K562 (cell line): ENCODE measurements around the gene PSMA2. TPM values are rescaled to one million over a fixed set of nuclear protein-coding genes. Genes with fewer than 3 reads are reported as not detected.

Experiments
- BCOR ChIP-seq: fragments of 450-650 bp; IDR thresholded peaks from 2 replicates; pipeline ENCODE4 v1.6.1; 2016
- BRD9 ChIP-seq: fragments of 450-650 bp; IDR thresholded peaks from 2 replicates; pipeline ENCODE4 v1.6.1; 2018; ENCODE audit warnings: low read depth; ENCODE audit not compliant: partially characterized antibody
- ELK3 ChIP-seq: fragments of 450-650 bp; formaldehyde crosslinking; IDR thresholded peaks from 2 replicates; pipeline ENCODE4 v1.4.0; 2020; ENCODE audit warnings: mild to moderate bottlenecking
- ESRRA ChIP-seq: fragments of 450-650 bp; IDR thresholded peaks from 2 replicates; pipeline ENCODE4 v1.6.1; 2014; ENCODE audit warnings: low read depth, mild to moderate bottlenecking, moderate library complexity, borderline replicate concordance
- ETS2 ChIP-seq: IDR thresholded peaks from 2 replicates; pipeline ENCODE4 v1.6.1; 2016; ENCODE audit warnings: borderline replicate concordance, missing genetic modification characterization, mild to moderate bottlenecking, moderate library complexity, missing compliant biosample characterization; ENCODE audit not compliant: poor library complexity, severe bottlenecking
- FIP1L1 ChIP-seq: fragments of 200-400 bp; formaldehyde crosslinking; IDR thresholded peaks from 2 replicates; pipeline ENCODE4 v1.6.1; 2018; ENCODE audit warnings: mild to moderate bottlenecking, low read depth, low read length; ENCODE audit not compliant: poor library complexity, severe bottlenecking
- HDAC1 ChIP-seq, 2 experiments: fragments of 450-650 bp; IDR thresholded peaks; 2 replicates each; pipeline ENCODE4 v1.6.1; 2016 to 2017; ENCODE audit warnings: inconsistent platforms in 1 of 2, mild to moderate bottlenecking in 1 of 2, moderate library complexity in 1 of 2
- HDGF ChIP-seq: fragments of 450-650 bp; IDR thresholded peaks from 2 replicates; pipeline ENCODE4 v1.6.1; 2016
- HNRNPUL1 ChIP-seq: fragments of 200-400 bp; formaldehyde crosslinking; IDR thresholded peaks from 2 replicates; pipeline ENCODE4 v1.6.1; 2017; ENCODE audit warnings: low read length
- IFI16 ChIP-seq: fragments of 250-450 bp; sonication (Bioruptor Pico); IDR thresholded peaks from 2 replicates; pipeline ENCODE4 v2.1.2; 2022; ENCODE audit warnings: mild to moderate bottlenecking, inconsistent platforms
- KDM2B ChIP-seq: fragments of 250-450 bp; sonication (Bioruptor Pico); IDR thresholded peaks from 2 replicates; pipeline ENCODE4 v1.8.0; 2021; ENCODE audit warnings: mild to moderate bottlenecking, moderate library complexity
- PHF8 ChIP-seq: fragments of 200-600 bp; sonication (generic); IDR thresholded peaks from 2 replicates; pipeline ENCODE4 v1.6.1; 2012; ENCODE audit warnings: mixed run types, mild to moderate bottlenecking, inconsistent platforms, low read length, moderate library complexity, borderline replicate concordance
- PML ChIP-seq: IDR thresholded peaks from 2 replicates; pipeline ENCODE4 v1.6.1; 2012; ENCODE audit warnings: low read length, inconsistent platforms
- SMARCA4 ChIP-seq: fragments of 450-650 bp; IDR thresholded peaks from 2 replicates; pipeline ENCODE4 v1.6.1; 2016
- SNRNP70 ChIP-seq: fragments of 200-400 bp; formaldehyde crosslinking; optimal IDR thresholded peaks from 2 replicates; pipeline ENCODE3; 2017; ENCODE audit warnings: low read depth, low read length
- SUPT5H ChIP-seq: fragments of 450-650 bp; IDR thresholded peaks from 2 replicates; pipeline ENCODE4 v1.6.1; 2016
- TAF1 ChIP-seq: IDR thresholded peaks from 2 replicates; pipeline ENCODE4 v1.6.1; 2011; ENCODE audit warnings: mild to moderate bottlenecking, low read length, moderate library complexity; ENCODE audit not compliant: insufficient read depth, control insufficient read depth, severe bottlenecking; ENCODE audit errors: extremely low read depth
- TCF3 ChIP-seq: sonication (generic); formaldehyde crosslinking; IDR thresholded peaks from 2 replicates; pipeline ENCODE4 v1.4.0; 2020; ENCODE audit warnings: mild to moderate bottlenecking, missing genetic modification reagents
- YY1 ChIP-seq, 3 experiments: IDR thresholded peaks; 2 replicates each; pipeline ENCODE4 v1.6.1; 2011; ENCODE audit warnings: low read length in 2 of 3, mild to moderate bottlenecking in 2 of 3, moderate library complexity in 2 of 3, borderline replicate concordance in 1 of 3, control low read depth in 1 of 3, low read depth in 1 of 3; ENCODE audit not compliant: insufficient read depth in 3 of 3, insufficient replicate concordance in 2 of 3, control insufficient read depth in 1 of 3, insufficient read length in 1 of 3; ENCODE audit errors: extremely low read depth in 1 of 3
- ZNF12 ChIP-seq: sonication (generic); formaldehyde crosslinking; IDR thresholded peaks from 2 replicates; pipeline ENCODE4 v1.4.0; 2020; ENCODE audit warnings: mild to moderate bottlenecking, missing genetic modification reagents
- ZNF449 ChIP-seq: fragments of 250-450 bp; sonication (Bioruptor Pico); IDR thresholded peaks from 2 replicates; pipeline ENCODE4 v1.8.0; 2022; ENCODE audit warnings: moderate library complexity, mild to moderate bottlenecking, inconsistent platforms
- ZNF766 ChIP-seq: fragments of 200-800 bp; sonication (Bioruptor generic); conservative IDR thresholded peaks from 2 replicates; pipeline ENCODE4 v1.6.1; 2016; ENCODE audit warnings: missing genetic modification characterization, missing compliant biosample characterization
- ZNF778 ChIP-seq: fragments of 450-650 bp; formaldehyde crosslinking; IDR thresholded peaks from 2 replicates; pipeline ENCODE4 v1.4.0; 2020; ENCODE audit warnings: mild to moderate bottlenecking, moderate library complexity
- ZSCAN32 ChIP-seq: fragments of 450-650 bp; formaldehyde crosslinking; IDR thresholded peaks from 2 replicates; pipeline ENCODE4 v1.4.0; 2020; ENCODE audit warnings: mild to moderate bottlenecking, moderate library complexity
- polyA plus RNA-seq, 8 experiments: library from polyadenylated mRNA; depleted of rRNA in 4 of 8; stranded (reverse) in 5 of 8; unstranded in 3 of 8; fragments of >200 nt; fragmentation: Nextera tagmentation in 2 of 8; fragmentation: Illumina TruSeq in 1 of 8; extraction: Ambion mirVana in 2 of 8; extraction: Trizol in 1 of 8; gene quantifications; 2 replicates each; pipeline versions ENCODE4 v1.2.1 to v1.2.3, GENCODE V29; 2011 to 2014; ENCODE audit warnings: inconsistent platforms in 1 of 8, missing spikeins in 1 of 8
- total RNA-seq, 7 experiments: library from RNA; depleted of rRNA in 6 of 7; stranded (reverse); fragments of >200 nt in 6 of 7; fragmentation: Illumina TruSeq in 2 of 7; extraction: Trizol in 2 of 7; gene quantifications; 2 replicates each; pipeline versions ENCODE4 v1.2.1 to v1.2.3, GENCODE V29; 2011 to 2021; ENCODE audit warnings: low replicate concordance in 1 of 7
- TF ChIP-seq, protein P1 (sequence below): fragments of 450-650 bp; formaldehyde crosslinking; IDR thresholded peaks from 2 replicates; pipeline ENCODE4 v1.4.0; 2020; ENCODE audit warnings: mild to moderate bottlenecking, moderate library complexity

PSMA2 gene
- total and polyA plus RNA-seq, 9 of the 15 experiments (the other 6 are each of a cell fraction or from before 2014, with no cell fraction given) = 91.7 to 1,070 (median 213) TPM

DNA sequence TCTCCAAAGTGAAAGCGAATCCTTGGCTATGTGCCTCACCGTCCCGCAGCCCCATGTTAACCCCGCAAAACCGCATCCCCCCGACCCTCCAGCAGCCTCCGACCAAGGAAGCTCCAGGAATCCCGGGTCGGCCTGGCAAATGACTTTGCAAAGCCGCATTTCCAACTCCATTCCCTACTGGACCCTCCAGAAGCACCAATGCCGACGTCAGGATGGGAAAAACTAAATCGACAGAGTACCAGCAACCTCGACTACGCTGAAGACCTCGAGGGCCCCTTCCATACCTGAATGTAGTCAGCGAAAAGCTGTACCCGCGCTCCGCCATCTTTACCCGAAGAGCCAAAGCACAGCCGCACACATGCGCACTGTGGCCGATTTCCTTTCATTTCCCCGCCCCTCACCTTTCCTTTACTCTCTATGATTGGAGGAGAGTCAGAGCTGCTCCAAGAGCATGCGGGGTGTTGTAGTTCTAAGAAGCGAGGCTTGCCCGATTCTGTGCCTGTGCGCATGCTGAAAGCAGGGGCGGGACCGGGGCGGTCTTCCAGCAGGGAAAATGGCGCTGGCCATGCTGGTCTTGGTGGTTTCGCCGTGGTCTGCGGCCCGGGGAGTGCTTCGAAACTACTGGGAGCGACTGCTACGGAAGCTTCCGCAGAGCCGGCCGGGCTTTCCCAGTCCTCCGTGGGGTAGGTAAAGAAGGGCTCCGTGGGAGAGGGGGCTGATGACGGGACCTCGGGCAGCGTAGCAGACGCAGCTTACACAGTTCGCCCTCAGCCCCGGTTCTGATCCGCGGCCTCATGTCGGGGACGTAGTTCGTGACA is at the start of gene PSMA2, which contains the start of gene MRPL32 (continued):
- TF ChIP-seq ZNF766 (CRISPR knock-in tag) (0 out of 2 replicates have a peak, but pooled peaks have one; percentile 45), SMARCA4 (0 out of 2 replicates have a peak, but pooled peaks have one; percentile 17), SUPT5H (peak; percentile 90), PHF8 (peak; percentile 92), SNRNP70 (no peak), HNRNPUL1 (no peak), PML (peak; percentile 65), ZNF449 (CRISPR knock-in tag) (no peak), ELK3 (no peak), ESRRA (no peak), HDAC1 (IDR thresholded peaks at IDR 0.05) (peak in 1 of 2 experiments; percentile 71; a peak in 2 of 4 replicates), ZNF778 (CRISPR knock-in tag) (no peak), BCOR (0 out of 2 replicates have a peak, but pooled peaks have one; percentile 50), TAF1 (peak; percentile 94), YY1 (IDR thresholded peaks at IDR 0.05; ENCODE audit: borderline replicate concordance in 1 of 3, control insufficient read depth in 1 of 3, extremely low read depth in 1 of 3, insufficient read depth in 3 of 3, insufficient read length in 1 of 3, insufficient replicate concordance in 2 of 3, low read depth in 1 of 3, low read length in 2 of 3) (peak; percentile 92 to 94 (median 93)), BRD9 (no peak), ZSCAN32 (CRISPR knock-in tag) (no peak), KDM2B (CRISPR knock-in tag) (no peak), ETS2 (tag) (no peak), IFI16 (CRISPR knock-in tag) (no peak), TCF3 (CRISPR knock-in tag) (0 out of 2 replicates have a peak, but pooled peaks have one; percentile 16), FIP1L1 (no peak), HDGF (no peak), ZNF12 (no peak)
- TF ChIP-seq, protein P1, sequence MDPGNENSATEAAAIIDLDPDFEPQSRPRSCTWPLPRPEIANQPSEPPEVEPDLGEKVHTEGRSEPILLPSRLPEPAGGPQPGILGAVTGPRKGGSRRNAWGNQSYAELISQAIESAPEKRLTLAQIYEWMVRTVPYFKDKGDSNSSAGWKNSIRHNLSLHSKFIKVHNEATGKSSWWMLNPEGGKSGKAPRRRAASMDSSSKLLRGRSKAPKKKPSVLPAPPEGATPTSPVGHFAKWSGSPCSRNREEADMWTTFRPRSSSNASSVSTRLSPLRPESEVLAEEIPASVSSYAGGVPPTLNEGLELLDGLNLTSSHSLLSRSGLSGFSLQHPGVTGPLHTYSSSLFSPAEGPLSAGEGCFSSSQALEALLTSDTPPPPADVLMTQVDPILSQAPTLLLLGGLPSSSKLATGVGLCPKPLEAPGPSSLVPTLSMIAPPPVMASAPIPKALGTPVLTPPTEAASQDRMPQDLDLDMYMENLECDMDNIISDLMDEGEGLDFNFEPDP (CRISPR knock-in tag) = no peak
